HCT116 (cell line): ENCODE results near the gene MCM9. TPM values are rescaled to one million over a fixed set of nuclear protein-coding genes. Genes with fewer than 3 reads are reported as not detected.

Experiments
- ATAC-seq: fragments of 200-7000 bp; cut with Tn5 transposase; 2 replicates; pipeline ENCODE4 v1.9.1; 2020; ENCODE audit warnings: mild to moderate bottlenecking, moderate library complexity
- BruUV-seq: library from RNA; stranded (reverse); fragments of 400-500 nt; replicated peaks from 2 replicates; lab custom pipeline; 2021; lab: Mats Ljungman, UMichigan
- CTCF ChIA-PET: fragments of 300-600 bp; sonication (Branson Sonifier 250); formaldehyde crosslinking; loops from one replicate; lab custom pipeline; 2021; ENCODE audit warnings: antibody characterized with exemption; lab: Charles Lee
- POLR2A ChIA-PET: fragments of 300-600, 350-600 bp; sonication (Branson Sonifier 250); formaldehyde crosslinking; loops from one replicate; lab custom pipeline; 2021; ENCODE audit warnings: antibody characterized with exemption; lab: Charles Lee
- RAD21 ChIA-PET, 2 experiments: fragments of 300-600 bp; sonication (Branson Sonifier 250); formaldehyde crosslinking; loops; one replicate each; lab custom pipeline; 2023; ENCODE audit warnings: low total read pairs in 2 of 2; ENCODE audit not compliant: uncharacterized antibody in 2 of 2, unreplicated experiment in 2 of 2, low non-redundant PET in 1 of 2; lab: Charles Lee
- DNase-seq: peaks from one replicate; pipeline ENCODE4 v3.0.0-alpha.2; 2010; ENCODE audit warnings: low read depth, low spot score
- H2AFZ ChIP-seq: fragments of 200-600 bp; shearing (Covaris generic), sonication (generic); 2 replicates; pipeline ENCODE4 v1.6.1; 2017; ENCODE audit warnings: low read depth, mixed run types, mixed read lengths, antibody characterized with exemption, low read length; ENCODE audit not compliant: poor library complexity, severe bottlenecking
- H3K27ac ChIP-seq: 2 replicates; pipeline ENCODE4 v1.5.1; 2012; ENCODE audit warnings: low read depth, low read length
- H3K27me3 ChIP-seq: fragments of 200-600 bp; sonication (generic); 2 replicates; pipeline ENCODE4 v1.6.1; 2016; ENCODE audit warnings: mixed run types, low read length, mixed read lengths; ENCODE audit not compliant: insufficient read depth
- H3K36me3 ChIP-seq, 2 experiments: fragments of 200-500 bp in 1 of 2; fragments of 200-600 bp in 1 of 2; sonication (Bioruptor generic) in 1 of 2; sonication (generic) in 1 of 2; 2 replicates each; pipeline versions ENCODE4 v1.5.1 to v1.6.1; 2014 to 2016; ENCODE audit warnings: low read length in 2 of 2, inconsistent platforms in 1 of 2, mixed read lengths in 1 of 2, mixed run types in 1 of 2; ENCODE audit not compliant: insufficient read depth in 2 of 2, control insufficient read depth in 1 of 2
- H3K4me1 ChIP-seq, 2 experiments: fragments of 200-600 bp in 1 of 2; sonication (generic) in 1 of 2; 2 replicates each; pipeline versions ENCODE4 v1.5.1 to v1.6.1; 2012 to 2017; ENCODE audit warnings: low read length in 2 of 2, inconsistent platforms in 1 of 2, mild to moderate bottlenecking in 1 of 2, mixed read lengths in 1 of 2, mixed run types in 1 of 2, moderate library complexity in 1 of 2; ENCODE audit not compliant: insufficient read depth in 2 of 2, control insufficient read depth in 1 of 2
- H3K4me2 ChIP-seq: fragments of 200-600 bp; sonication (generic); 2 replicates; pipeline ENCODE4 v1.6.1; 2017; ENCODE audit warnings: mixed run types, low read length, mixed read lengths
- H3K4me3 ChIP-seq, 2 experiments: fragments of 200-600 bp in 1 of 2; sonication (generic) in 1 of 2; replicated peaks in 1 of 2; 2 replicates each; pipeline ENCODE4 v1.5.1; 2011 to 2016; ENCODE audit warnings: low read length in 2 of 2, control low read depth in 1 of 2, low read depth in 1 of 2, mild to moderate bottlenecking in 1 of 2, mixed read lengths in 1 of 2, mixed run types in 1 of 2
- H3K79me2 ChIP-seq: fragments of 200-600 bp; sonication (generic); 2 replicates; pipeline ENCODE4 v1.6.1; 2017; ENCODE audit warnings: mild to moderate bottlenecking, mixed run types, low read length, moderate library complexity, mixed read lengths; ENCODE audit not compliant: insufficient read depth
- H3K9ac ChIP-seq: fragments of 200-600 bp; sonication (generic); 2 replicates; pipeline ENCODE4 v1.6.1; 2016; ENCODE audit warnings: low read length, mixed read lengths
- H3K9me2 ChIP-seq: fragments of 200-600 bp; sonication (generic), shearing (Covaris generic); 2 replicates; pipeline ENCODE4 v1.6.1; 2017; ENCODE audit warnings: mixed run types, mild to moderate bottlenecking, moderate library complexity; ENCODE audit not compliant: insufficient read depth
- H3K9me3 ChIP-seq, 2 experiments: fragments of 200-500 bp in 1 of 2; fragments of 200-600 bp in 1 of 2; sonication (Bioruptor generic) in 1 of 2; sonication (generic) in 1 of 2; 2 replicates each; pipeline ENCODE4 v1.6.1; 2014 to 2017; ENCODE audit warnings: low read length in 2 of 2, mixed read lengths in 2 of 2, inconsistent platforms in 1 of 2, low read depth in 1 of 2, mild to moderate bottlenecking in 1 of 2, mixed run types in 1 of 2, moderate library complexity in 1 of 2; ENCODE audit not compliant: control insufficient read depth in 1 of 2, insufficient read depth in 1 of 2
- H4K20me1 ChIP-seq: fragments of 200-600 bp; sonication (generic), shearing (Covaris generic); 2 replicates; pipeline ENCODE4 v1.6.1; 2017; ENCODE audit warnings: mixed run types, mild to moderate bottlenecking, moderate library complexity; ENCODE audit not compliant: insufficient read depth
- CBX3 ChIP-seq: IDR thresholded peaks from 2 replicates; pipeline ENCODE4 v1.6.1; 2012; ENCODE audit warnings: low read depth
- CEBPB ChIP-seq: IDR thresholded peaks from 2 replicates; pipeline ENCODE4 v1.6.1; 2012; ENCODE audit warnings: low read depth
- ELF1 ChIP-seq: IDR thresholded peaks from 2 replicates; pipeline ENCODE4 v1.6.1; 2012; ENCODE audit warnings: low read depth, borderline replicate concordance
- EZH2 ChIP-seq: fragments of 200-600 bp; sonication (generic); IDR thresholded peaks from 2 replicates; pipeline ENCODE4 v1.6.1; 2017; ENCODE audit warnings: antibody characterized with exemption, mixed run types
- FOSL1 ChIP-seq: IDR thresholded peaks from 2 replicates; pipeline ENCODE4 v1.6.1; 2012; ENCODE audit warnings: low read depth
- POLR2A ChIP-seq: IDR thresholded peaks from 2 replicates; pipeline ENCODE4 v1.7.0; 2011; ENCODE audit warnings: borderline replicate concordance; ENCODE audit not compliant: insufficient read depth, insufficient read length; ENCODE audit errors: extremely low read depth
- POLR2AphosphoS5 ChIP-seq: IDR thresholded peaks from 2 replicates; pipeline ENCODE4 v1.6.1; 2011; ENCODE audit warnings: mild to moderate bottlenecking, low read depth, low read length, moderate library complexity
- RAD21 ChIP-seq: IDR thresholded peaks from 2 replicates; pipeline ENCODE4 v1.6.1; 2012; ENCODE audit warnings: low read depth, mild to moderate bottlenecking
- SIN3A ChIP-seq: IDR thresholded peaks from 2 replicates; pipeline ENCODE4 v1.6.1; 2012; ENCODE audit warnings: low read depth
- SRF ChIP-seq: IDR thresholded peaks from 2 replicates; pipeline ENCODE4 v1.6.1; 2012; ENCODE audit warnings: low read depth
- TCF7L2 ChIP-seq: IDR thresholded peaks from 2 replicates; pipeline ENCODE4 v1.7.0; 2011; ENCODE audit warnings: borderline replicate concordance, inconsistent platforms; ENCODE audit not compliant: insufficient read depth, insufficient read length; ENCODE audit errors: extremely low read depth
- YY1 ChIP-seq: IDR thresholded peaks from 2 replicates; pipeline ENCODE4 v1.6.1; 2011; ENCODE audit warnings: low read length, low read depth, moderate library complexity, mild to moderate bottlenecking; ENCODE audit not compliant: insufficient replicate concordance; ENCODE audit errors: extremely low read depth
- ZNF274 ChIP-seq: fragments of 200-500 bp; sonication (Bioruptor generic); IDR thresholded peaks from 2 replicates; pipeline ENCODE4 v1.6.1; 2014; ENCODE audit warnings: mild to moderate bottlenecking, low read depth, low read length, inconsistent platforms
- intact Hi-C: fragments of 100-400 bp; cut with micrococcal nuclease; formaldehyde crosslinking; loops from 2 replicates; pipeline ENCODE4 v1.10.0; 2022
- total RNA-seq: library from RNA; stranded (reverse); gene quantifications from one replicate; pipeline ENCODE4 v1.2.1, GENCODE V29; 2021; ENCODE audit not compliant: unreplicated experiment
- TF ChIP-seq, protein P1 (sequence below), 3 experiments: fragments of 200-600 bp in 1 of 3; sonication (generic) in 1 of 3; IDR thresholded peaks in 2 of 3; conservative IDR thresholded peaks in 1 of 3; 2 replicates each; pipeline ENCODE4 v1.5.1; 2012 to 2017; ENCODE audit warnings: low read depth in 2 of 3, low read length in 2 of 3, antibody characterized with exemption in 1 of 3, borderline replicate concordance in 1 of 3, control low read depth in 1 of 3, mild to moderate bottlenecking in 1 of 3, mixed read lengths in 1 of 3, mixed run types in 1 of 3, moderate library complexity in 1 of 3; ENCODE audit not compliant: insufficient read depth in 1 of 3
- TF ChIP-seq, protein P2 (sequence below): IDR thresholded peaks from 2 replicates; pipeline ENCODE4 v1.6.1; 2012

MCM9 gene
- total RNA-seq, 1 experiment from 2014 or later: 13.6 TPM

DNA sequence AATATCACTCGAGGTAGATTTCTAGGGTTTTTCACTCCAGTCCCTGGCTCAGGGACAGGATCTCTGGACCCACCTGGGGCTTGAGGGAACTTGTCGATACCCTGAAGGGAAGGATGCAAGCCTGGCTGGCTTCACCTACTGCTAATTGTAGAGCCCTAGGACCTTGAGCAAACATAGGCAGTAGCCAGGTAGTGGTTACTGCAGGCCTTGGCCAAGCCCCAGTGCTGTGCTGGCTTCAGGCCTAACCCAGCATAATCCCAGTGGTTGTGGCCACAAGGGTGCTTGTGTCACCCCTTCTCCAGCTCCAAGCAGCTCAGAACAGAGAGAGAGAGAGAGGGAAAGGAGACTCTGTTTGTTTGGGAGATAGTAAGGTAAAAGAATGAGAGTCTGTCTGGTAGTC is 5.8 kb upstream of the MCM9 start:
- intact Hi-C loops: no loop called here
- no peaks in the 10 kb centered on the region for H4K20me1 ChIP-seq
- CTCF ChIA-PET: no interaction called here
- POLR2A ChIA-PET: no interaction called here
- no peak overlapping the region for H3K9ac ChIP-seq
- no peaks in the 10 kb centered on the region for H3K79me2 ChIP-seq
- no peaks in the 10 kb centered on the region for H3K9me2 ChIP-seq
- no peak overlapping the region for H3K4me3 ChIP-seq
- H2AFZ ChIP-seq: no peak overlapping the region
- BruUV-seq: no TSS peak
- ATAC-seq (no peak), DNase-seq (no peak)
- no peaks in the 10 kb centered on the region for H3K9me3 ChIP-seq
- TF ChIP-seq RAD21 (no peak), POLR2AphosphoS5 (no peak), CEBPB (no peak), YY1 (no peak), SRF (no peak), CBX3 (no peak), SIN3A (no peak), EZH2 (no peak), ZNF274 (no peak), FOSL1 (no peak), TCF7L2 (no peak), ELF1 (no peak), POLR2A (no peak)
- TF ChIP-seq, protein P1, sequence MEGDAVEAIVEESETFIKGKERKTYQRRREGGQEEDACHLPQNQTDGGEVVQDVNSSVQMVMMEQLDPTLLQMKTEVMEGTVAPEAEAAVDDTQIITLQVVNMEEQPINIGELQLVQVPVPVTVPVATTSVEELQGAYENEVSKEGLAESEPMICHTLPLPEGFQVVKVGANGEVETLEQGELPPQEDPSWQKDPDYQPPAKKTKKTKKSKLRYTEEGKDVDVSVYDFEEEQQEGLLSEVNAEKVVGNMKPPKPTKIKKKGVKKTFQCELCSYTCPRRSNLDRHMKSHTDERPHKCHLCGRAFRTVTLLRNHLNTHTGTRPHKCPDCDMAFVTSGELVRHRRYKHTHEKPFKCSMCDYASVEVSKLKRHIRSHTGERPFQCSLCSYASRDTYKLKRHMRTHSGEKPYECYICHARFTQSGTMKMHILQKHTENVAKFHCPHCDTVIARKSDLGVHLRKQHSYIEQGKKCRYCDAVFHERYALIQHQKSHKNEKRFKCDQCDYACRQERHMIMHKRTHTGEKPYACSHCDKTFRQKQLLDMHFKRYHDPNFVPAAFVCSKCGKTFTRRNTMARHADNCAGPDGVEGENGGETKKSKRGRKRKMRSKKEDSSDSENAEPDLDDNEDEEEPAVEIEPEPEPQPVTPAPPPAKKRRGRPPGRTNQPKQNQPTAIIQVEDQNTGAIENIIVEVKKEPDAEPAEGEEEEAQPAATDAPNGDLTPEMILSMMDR (IDR thresholded peaks at IDR 0.05 in 2 of 3, conservative IDR thresholded peaks at IDR 0.05 in 1 of 3; ENCODE audit: borderline replicate concordance in 1 of 3, insufficient read depth in 1 of 3, low read depth in 2 of 3, low read length in 2 of 3): no peak
- TF ChIP-seq, protein P2, sequence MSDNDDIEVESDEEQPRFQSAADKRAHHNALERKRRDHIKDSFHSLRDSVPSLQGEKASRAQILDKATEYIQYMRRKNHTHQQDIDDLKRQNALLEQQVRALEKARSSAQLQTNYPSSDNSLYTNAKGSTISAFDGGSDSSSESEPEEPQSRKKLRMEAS: no peak
- TF ChIP-seq, all 23 proteins: peak for 0
- Histone ChIP-seq H3K36me3 (no peaks in the 10 kb centered on the region), H3K4me2 (no peak overlapping the region), H3K27me3 (no peaks in the 10 kb centered on the region), H3K27ac (no peak overlapping the region), H3K4me1 (peaks cover 0 to under 1% of the 10 kb centered on the region in 2 experiments; a peak in 1 of 4 replicates)
- RAD21 ChIA-PET: no interaction called here
